Measurements from ENCODE around the gene HYAL1.

The HYAL1 gene

DNA sequence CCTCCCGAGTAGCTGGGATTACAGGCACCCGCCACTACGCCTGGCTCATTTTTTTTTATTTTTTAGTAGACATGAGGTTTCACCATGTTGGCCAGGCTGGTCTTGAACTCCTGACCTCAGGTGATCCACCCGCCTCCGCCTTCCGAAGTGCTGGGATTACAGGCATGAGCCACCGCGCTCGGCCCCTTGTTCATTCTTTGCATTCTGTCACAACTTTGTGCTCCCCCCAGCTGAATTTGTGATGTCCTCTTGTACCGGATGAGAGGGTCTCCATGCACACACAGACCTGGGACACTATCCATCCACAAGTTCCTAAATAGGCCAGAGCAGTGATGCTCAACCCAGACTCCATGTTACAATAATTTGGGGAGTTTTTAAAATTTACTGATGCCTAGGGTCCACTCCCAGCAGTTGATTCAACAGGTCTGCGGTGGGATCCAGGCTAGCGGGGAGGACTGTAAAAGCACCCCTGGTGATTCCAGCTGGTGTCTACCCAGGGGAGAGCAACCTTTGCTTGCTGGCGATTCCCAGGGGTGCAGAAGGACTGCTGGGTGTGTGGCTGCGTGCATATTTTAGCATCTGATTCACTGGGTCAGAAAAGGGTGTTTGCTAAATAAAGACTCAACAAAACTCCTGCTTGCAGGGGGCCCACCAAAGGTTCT lies 36.2 kb upstream of the HYAL1 start:
- Mint-ChIP-seq H3K27me3 (no peaks in the 10 kb centered on the region), H3K4me1 (peaks cover 49% of the 10 kb centered on the region)

DNA sequence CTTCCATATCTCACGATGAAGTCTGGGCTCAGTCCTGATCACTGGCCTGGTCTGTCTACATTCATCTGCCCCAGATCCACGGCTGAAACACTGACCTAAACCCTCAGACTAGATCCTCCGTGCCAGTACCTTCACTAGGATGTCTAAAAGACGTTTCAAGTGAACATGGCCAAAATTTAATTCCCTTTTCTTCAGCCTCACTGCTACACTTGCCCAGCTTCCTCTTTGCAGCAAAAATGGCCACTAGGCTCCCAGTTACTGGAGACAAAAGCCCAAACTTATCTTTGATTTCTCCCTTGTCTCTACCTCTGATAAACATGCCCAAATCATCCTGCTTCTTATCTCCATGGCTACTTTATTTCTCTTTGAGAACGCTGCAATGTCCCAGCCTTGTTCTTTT lies 35.6 kb upstream of the HYAL1 start:
- no peaks in the 10 kb centered on the region for H3K27me3 Mint-ChIP-seq
- H3K4me1 Mint-ChIP-seq: peaks cover 55% of the 10 kb centered on the region
- peak overlapping the region; percentile 98 for H3K4me3 Mint-ChIP-seq
- H3K36me3 Mint-ChIP-seq: peaks cover 4% of the 10 kb centered on the region
- H3K27ac Mint-ChIP-seq: peak overlapping the region; percentile 85
- H3K9me3 Mint-ChIP-seq: no peaks in the 10 kb centered on the region

More for the DNA sequence above, 36.2 kb upstream of the HYAL1 start:
- H3K27ac Mint-ChIP-seq: peak overlapping the region; percentile 69
- peak overlapping the region; percentile 98 for H3K4me3 Mint-ChIP-seq
- H3K36me3 Mint-ChIP-seq: peaks cover 4% of the 10 kb centered on the region
- H3K9me3 Mint-ChIP-seq: no peaks in the 10 kb centered on the region

DNA sequence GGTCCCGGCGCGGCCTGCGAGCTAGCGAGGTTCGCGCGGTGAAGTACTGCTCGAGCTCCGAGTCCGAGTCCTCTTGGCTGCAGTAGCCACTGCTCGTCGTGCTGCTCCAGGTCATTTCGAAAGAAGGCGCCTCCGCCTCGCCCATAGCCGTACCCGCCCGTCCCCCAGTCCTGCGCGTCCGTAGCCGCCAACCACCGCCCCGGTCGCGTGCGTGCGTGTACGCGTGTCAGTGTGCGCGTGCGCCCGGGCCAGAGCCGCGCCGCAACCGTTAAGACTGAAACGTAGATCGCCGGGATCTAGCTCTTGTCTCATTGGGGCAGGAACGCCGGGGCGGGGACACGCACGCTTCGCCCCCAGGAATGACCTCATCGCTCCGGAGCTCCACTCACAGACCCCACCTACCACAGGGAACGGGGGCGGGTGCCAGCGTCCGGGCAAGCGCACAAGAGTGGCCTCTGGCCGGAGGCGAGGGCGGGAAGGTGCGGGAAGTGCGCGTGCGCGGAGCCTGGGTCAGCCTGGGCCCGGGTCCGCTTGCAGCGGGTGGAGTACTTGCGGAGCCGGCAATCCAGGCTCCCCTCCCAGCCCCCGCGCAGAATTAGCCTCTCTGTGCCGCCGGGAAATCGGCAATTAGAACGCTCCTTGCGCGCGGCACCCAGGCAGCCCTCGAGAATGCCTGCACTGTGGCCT lies 33.9 kb upstream of the HYAL1 start:
- no peaks in the 10 kb centered on the region for H3K27me3 Mint-ChIP-seq
- peak overlapping the region; percentile 99 for H3K27ac Mint-ChIP-seq
- peaks cover 4% of the 10 kb centered on the region for H3K36me3 Mint-ChIP-seq
- H3K4me3 Mint-ChIP-seq: peak overlapping the region; percentile 98
- no peaks in the 10 kb centered on the region for H3K9me3 Mint-ChIP-seq
- H3K4me1 Mint-ChIP-seq: peaks cover 61% of the 10 kb centered on the region

DNA sequence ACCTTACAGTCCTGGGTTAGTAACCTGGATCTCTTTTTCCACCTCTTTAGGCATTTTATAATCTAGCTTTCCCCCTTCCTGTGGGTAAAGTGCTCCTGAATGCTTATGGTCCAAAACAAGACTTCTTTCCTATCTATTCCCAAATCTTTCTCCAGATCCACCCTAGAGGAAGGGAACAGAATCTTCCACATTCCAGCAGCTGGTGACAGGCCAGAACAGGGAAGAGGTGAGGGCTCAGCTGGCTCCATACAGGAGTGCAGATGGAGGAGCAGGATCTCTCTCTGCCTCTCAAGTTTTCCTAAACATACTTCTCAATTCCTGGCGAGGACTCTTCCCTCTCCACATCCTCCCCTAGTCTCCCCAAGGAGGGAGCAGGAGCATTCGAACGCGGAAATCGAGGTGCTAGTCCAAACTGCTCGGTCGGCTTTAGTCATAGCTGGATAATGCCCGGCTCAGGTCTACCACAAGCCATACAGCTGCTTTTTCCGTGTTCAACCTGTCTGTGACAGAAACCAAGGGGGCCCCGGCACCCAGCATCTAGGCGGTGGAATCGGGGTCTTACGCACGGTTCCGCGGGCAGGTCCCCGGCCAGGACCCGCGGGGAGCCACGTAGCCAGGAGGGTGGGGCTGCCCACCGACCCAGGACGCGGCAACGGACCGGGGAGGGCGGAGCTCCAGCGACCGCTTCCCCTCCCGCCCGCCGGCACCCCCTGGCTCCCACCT lies 33.2 kb upstream of the HYAL1 start:
- H3K27me3 Mint-ChIP-seq: no peaks in the 10 kb centered on the region
- H3K4me3 Mint-ChIP-seq: peak overlapping the region; percentile 98
- H3K36me3 Mint-ChIP-seq: peaks cover 4% of the 10 kb centered on the region
- H3K4me1 Mint-ChIP-seq: peaks cover 61% of the 10 kb centered on the region
- peak overlapping the region; percentile 99 for H3K27ac Mint-ChIP-seq
- no peaks in the 10 kb centered on the region for H3K9me3 Mint-ChIP-seq

DNA sequence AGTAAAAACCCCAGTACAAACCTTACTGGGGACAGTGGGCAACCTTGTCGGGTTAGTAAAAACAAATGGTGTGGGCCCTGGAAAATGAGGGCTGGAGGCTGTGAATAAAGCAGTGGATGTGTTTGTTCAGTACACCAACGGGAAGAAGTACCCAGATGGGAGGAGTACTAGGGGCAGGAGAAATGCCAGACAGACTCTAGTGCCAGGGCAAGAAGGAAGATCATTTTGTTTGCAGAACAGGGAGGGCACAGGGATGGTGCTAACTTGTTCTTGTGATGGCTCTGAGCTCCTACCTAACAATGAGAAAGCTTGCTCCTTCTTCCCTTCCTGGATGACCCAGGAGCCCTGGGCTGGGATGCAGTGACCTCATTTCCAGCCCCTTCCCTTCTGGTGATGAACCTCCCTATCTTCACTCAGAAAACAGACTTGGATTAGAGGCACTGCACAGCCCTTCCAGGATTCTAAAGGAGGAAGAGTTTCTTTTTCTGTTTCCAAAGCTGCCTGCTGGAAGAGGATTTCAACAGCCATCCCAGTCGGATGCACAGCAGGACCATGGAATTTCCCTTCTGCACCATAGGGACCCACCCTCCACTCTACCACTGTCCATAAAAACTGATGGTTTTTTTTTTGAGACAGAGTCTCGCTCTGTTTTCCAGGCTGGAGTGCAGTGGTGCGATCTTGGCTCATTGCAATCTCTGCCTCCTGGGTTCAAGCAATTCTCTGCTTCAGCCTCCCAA lies 31.1 kb upstream of the HYAL1 start:
- H3K27me3 Mint-ChIP-seq: no peaks in the 10 kb centered on the region
- no peaks in the 10 kb centered on the region for H3K9me3 Mint-ChIP-seq
- peak overlapping the region; percentile 65 for H3K27ac Mint-ChIP-seq
- peaks cover 4% of the 10 kb centered on the region for H3K36me3 Mint-ChIP-seq
- H3K4me3 Mint-ChIP-seq: peak overlapping the region; percentile 61
- peaks cover 48% of the 10 kb centered on the region for H3K4me1 Mint-ChIP-seq

DNA sequence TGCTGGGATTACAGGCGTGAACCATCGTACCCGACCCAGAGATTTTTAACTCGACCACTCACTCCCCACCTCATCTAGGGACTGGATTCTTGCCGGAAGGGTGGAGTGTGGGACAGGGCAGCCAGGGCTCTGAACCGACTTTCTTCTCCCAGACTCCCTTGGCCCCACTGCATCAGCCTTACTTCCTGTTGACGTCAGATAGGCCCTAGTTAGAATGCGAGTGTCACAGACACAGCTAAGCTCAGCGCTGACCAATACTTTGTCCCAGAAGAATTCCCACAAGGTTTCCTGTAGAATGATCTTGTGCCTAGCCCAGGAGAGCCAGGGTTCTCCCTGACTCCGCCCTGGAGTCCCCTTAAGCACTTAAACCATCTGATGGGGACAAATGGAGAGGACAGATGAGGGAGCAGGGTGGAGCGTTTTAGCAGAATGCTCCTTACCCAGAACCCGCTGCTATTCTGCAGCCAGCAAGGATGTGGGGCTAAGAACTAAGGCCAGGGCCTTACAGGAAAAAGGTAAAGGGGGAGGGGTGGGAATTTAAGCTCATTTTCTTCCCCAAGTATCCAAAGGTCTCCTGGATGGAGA lies 30.5 kb upstream of the HYAL1 start:
- H3K4me3 Mint-ChIP-seq: peak overlapping the region; percentile 61
- H3K36me3 Mint-ChIP-seq: peaks cover 4% of the 10 kb centered on the region
- peak overlapping the region; percentile 79 for H3K27ac Mint-ChIP-seq
- no peaks in the 10 kb centered on the region for H3K27me3 Mint-ChIP-seq
- no peaks in the 10 kb centered on the region for H3K9me3 Mint-ChIP-seq
- peaks cover 41% of the 10 kb centered on the region for H3K4me1 Mint-ChIP-seq

DNA sequence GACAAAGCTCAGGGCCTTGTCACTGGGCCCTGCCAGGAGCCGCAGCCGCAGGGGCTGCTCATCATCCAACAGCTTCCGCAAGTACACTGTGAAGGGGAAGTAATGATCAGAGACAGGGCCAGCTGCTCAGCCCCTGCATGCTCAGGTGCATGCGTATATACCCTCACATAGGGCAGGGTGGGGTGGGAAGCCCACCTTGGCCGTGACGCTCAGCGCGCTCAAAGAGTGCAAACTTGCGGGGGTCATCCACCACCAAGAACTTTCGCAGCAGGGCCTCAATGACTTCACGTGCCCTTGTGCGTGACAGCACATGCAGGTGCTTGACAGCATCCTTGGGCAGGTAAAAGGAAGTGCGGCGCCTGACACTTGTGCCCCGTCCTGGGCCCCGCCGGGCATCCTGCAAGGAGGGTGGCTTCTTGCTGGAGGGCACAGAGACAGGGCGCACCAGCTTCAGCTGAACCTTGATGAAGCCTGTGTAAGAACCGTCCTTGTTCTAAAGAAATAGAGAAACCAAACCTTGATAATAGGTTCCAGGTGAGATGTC lies 28.1 kb upstream of the HYAL1 start:
- Mint-ChIP-seq H3K4me3 (no peak overlapping the region), H3K4me1 (peaks cover 40% of the 10 kb centered on the region), H3K27ac (no peak overlapping the region), H3K36me3 (peaks cover under 1% of the 10 kb centered on the region), H3K27me3 (no peaks in the 10 kb centered on the region), H3K9me3 (no peaks in the 10 kb centered on the region)

DNA sequence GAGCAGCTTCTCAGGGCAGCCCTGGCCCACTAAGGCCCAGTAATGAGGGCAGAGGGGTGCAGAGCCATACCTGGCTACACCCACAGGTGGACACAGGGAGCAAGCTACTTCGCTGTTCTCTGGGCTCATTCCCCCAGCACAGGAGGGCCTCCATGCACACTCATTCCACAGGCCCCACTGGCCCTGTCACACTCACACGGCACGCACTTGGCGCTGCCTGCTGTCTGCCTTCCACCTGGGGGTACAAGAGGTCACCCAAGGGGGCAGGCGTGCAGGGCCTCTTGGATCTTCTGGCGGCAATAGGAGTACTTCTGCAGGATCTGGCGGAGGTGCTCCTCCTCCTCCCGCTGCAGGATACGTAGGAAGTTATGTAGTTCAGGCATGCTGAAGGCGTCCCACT lies 27.0 kb upstream of the HYAL1 start:
- H3K4me1 Mint-ChIP-seq: peaks cover 30% of the 10 kb centered on the region
- H3K36me3 Mint-ChIP-seq: no peaks in the 10 kb centered on the region
- no peaks in the 10 kb centered on the region for H3K27me3 Mint-ChIP-seq
- H3K4me3 Mint-ChIP-seq: no peak overlapping the region
- H3K9me3 Mint-ChIP-seq: no peaks in the 10 kb centered on the region
- H3K27ac Mint-ChIP-seq: no peak overlapping the region

DNA sequence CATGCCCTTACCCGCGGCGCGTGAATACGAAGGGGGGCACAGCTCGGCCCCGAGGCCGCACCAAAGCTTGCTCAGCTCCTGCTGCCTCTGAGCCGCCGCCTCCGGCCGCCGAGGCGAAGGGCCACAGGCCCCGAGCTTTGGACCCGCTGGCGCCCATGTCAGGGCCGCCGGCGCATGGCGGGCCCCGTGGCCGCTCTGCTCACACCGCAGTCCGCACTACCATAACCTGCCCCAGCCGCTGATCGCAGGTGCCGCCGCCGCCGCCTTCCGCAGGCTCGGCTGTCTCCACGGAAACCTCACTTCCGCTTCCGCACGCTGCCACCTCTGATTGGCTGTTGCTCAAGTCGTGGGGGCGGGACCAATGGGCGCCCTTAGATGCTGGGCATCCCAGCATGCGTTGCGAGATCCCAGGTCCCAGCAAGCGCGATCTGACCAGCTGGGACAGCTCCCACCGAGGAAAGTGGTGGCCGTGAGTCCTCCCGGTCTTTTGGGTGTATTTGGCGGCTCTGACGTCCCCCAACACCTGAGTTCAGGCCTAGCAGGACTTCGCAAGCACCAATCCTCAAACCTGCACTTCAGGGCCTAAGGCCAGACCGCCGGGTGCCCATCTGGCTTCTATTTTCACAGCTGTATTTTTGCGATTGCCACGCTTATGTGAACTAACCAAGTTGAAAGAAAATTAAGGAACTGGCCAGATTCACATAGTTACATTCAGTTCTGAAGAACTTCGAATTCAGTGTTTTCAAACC lies 24.7 kb upstream of the HYAL1 start, which contains the start of gene TUSC2:
TSS of gene TUSC2 (minus strand) at position 281 of the 749 bp plus-strand sequence. CDS start at position 157, 124 bp downstream.
- Mint-ChIP-seq H3K9me3 (no peaks in the 10 kb centered on the region), H3K27me3 (no peaks in the 10 kb centered on the region), H3K4me1 (peaks cover 25% of the 10 kb centered on the region), H3K27ac (peak within 1 kb of the TSS; percentile 95), H3K36me3 (no peaks in the 10 kb centered on the region), H3K4me3 (peak within 1 kb of the TSS; percentile 96)

DNA sequence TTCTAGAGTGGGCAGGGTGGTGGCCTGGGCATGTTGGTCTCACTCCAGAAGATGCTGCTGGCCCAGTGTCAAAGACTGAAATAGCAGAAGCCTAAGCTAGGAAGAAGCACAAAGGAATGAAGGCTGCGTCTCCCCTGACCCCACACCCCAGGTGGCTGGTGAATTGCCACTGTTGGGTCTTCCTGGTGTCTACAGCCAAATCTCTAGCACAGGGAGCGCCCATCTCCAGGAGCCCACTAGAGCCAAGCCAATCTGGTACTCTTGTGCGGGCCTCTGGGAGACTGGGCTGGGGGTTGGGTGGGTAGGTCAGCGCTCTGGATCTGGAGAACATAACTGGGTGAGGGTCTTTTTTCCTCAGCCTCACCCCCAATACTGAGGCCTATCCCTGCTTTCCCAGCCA lies 23.8 kb upstream of the HYAL1 start:
- no peaks in the 10 kb centered on the region for H3K27me3 Mint-ChIP-seq
- no peaks in the 10 kb centered on the region for H3K9me3 Mint-ChIP-seq
- no peak overlapping the region for H3K27ac Mint-ChIP-seq
- H3K4me1 Mint-ChIP-seq: peaks cover 25% of the 10 kb centered on the region
- peak overlapping the region; percentile 96 for H3K4me3 Mint-ChIP-seq
- H3K36me3 Mint-ChIP-seq: no peaks in the 10 kb centered on the region

DNA sequence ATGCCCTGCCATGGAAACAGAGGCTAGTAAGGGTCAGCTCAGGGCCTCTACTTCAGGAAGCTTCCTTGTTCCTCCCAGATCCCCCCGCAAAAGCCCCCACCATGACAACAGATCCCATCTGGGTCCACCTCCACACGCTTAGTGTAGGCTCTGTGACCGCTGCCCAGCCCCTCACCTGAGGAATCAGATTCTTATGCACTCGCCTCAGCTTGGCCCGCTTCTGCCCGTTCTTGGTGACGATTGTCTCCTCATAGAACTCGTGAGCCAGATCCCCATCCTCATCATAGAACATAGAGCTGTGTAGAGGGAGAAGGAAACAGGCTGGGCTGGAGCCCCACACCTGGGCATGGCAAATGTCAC lies 22.8 kb upstream of the HYAL1 start:
- H3K36me3 Mint-ChIP-seq: no peaks in the 10 kb centered on the region
- peaks cover 25% of the 10 kb centered on the region for H3K4me1 Mint-ChIP-seq
- H3K9me3 Mint-ChIP-seq: no peaks in the 10 kb centered on the region
- H3K27me3 Mint-ChIP-seq: no peaks in the 10 kb centered on the region
- H3K27ac Mint-ChIP-seq: no peak overlapping the region
- peak overlapping the region; percentile 58 for H3K4me3 Mint-ChIP-seq

DNA sequence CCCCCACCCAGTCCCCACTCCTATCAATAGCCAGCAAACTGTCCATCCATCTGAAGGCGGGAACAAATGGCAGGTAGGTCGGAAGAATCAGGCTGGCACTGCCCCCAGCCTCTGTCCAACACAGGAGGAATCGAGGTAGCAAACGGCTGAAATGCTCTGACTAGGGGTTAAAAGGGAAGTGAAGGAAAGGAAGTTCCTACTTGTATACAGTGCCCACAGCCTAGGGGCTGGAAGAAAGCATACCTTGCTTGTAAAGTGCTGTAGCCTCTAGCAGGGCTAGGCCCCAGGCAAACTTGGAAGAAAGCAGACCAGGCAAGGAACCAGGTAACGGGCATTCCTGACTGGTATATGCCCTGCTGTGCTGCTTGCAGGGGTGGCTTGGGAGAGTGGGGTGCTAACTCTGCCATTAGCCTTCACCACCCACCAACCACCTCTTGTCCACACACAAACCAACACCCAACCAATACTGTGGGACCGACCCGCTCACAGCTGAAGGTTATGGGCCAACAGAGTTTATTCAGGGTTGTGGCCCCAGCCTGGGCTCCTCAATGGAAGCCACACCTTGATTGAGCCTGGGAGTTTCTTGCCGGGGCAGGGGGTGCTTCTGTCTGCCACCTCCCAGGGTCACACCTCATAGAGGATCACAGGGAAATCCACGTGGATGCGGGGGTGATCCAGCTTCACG lies 22.3 kb upstream of the HYAL1 start:
- Mint-ChIP-seq H3K27ac (peak overlapping the region; percentile 79), H3K4me3 (no peak overlapping the region), H3K4me1 (peaks cover 25% of the 10 kb centered on the region), H3K9me3 (no peaks in the 10 kb centered on the region), H3K36me3 (no peaks in the 10 kb centered on the region), H3K27me3 (no peaks in the 10 kb centered on the region)

DNA sequence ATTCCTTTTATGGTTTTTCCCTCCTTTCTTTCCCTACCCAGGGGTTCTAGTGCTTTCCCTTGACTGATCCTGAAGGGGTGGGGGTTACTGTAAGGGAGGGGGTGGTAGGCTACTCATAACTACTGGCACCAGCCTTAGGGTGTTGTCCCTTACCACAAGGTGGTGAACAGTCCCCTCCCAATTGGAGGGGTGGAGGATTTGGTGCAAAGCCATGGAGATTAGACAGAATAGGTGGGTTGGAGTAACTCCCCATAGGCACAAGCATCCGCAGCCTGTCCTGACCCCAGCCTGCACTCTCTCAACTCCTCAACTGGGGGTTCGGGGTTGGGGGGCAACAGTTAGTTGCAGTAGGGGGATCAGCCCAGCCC lies 21.7 kb upstream of the HYAL1 start:
- H3K27ac Mint-ChIP-seq: no peak overlapping the region
- H3K36me3 Mint-ChIP-seq: no peaks in the 10 kb centered on the region
- no peak overlapping the region for H3K4me3 Mint-ChIP-seq
- H3K4me1 Mint-ChIP-seq: peaks cover 28% of the 10 kb centered on the region
- no peaks in the 10 kb centered on the region for H3K27me3 Mint-ChIP-seq
- no peaks in the 10 kb centered on the region for H3K9me3 Mint-ChIP-seq

All from activated naive CD4-positive, alpha-beta T cell treated with anti-CD3 and anti-CD28 coated beads, Interleukin-2, amount 50 U/mL, for 24 hours (primary cell).